Activated CD8-positive, alpha-beta T cell treated with anti-CD3 and anti-CD28 coated beads for 36 hours (primary cell): Measurements from ENCODE around the gene TMTC3. TPM values are rescaled to one million over a fixed set of nuclear protein-coding genes. Genes with fewer than 3 reads are reported as not detected.

ENCODE experiments used
- ATAC-seq: fragments of 200-7000 bp; cut with Tn5 transposase; one replicate; pipeline ENCODE4 v1.10.0; 2021; ENCODE audit warnings: mild to moderate bottlenecking, moderate library complexity
- CTCF ChIA-PET: fragments of 350-600 bp; sonication (Branson Sonifier 250); formaldehyde crosslinking; loops from one replicate; lab custom pipeline; 2021; ENCODE audit warnings: antibody characterized with exemption; lab: Charles Lee
- POLR2A ChIA-PET: fragments of 350-600 bp; sonication (Branson Sonifier 250); formaldehyde crosslinking; loops from one replicate; lab custom pipeline; 2021; ENCODE audit warnings: antibody characterized with exemption; lab: Charles Lee
- DNase-seq: peaks from one replicate; pipeline ENCODE4 v3.0.0-alpha.2; 2020
- H3K27ac Mint-ChIP-seq: one replicate; pipeline ENCODE4 v1.8.0; 2021; ENCODE audit warnings: mild to moderate bottlenecking, mixed read lengths
- H3K27me3 Mint-ChIP-seq: one replicate; pipeline ENCODE4 v1.8.0; 2021; ENCODE audit warnings: mixed read lengths
- H3K36me3 Mint-ChIP-seq: one replicate; pipeline ENCODE4 v1.8.0; 2021; ENCODE audit warnings: low read depth, mixed read lengths
- H3K4me1 Mint-ChIP-seq: one replicate; pipeline ENCODE4 v1.8.0; 2021; ENCODE audit warnings: low read depth, mixed read lengths
- H3K4me3 Mint-ChIP-seq: one replicate; pipeline ENCODE4 v1.8.0; 2021; ENCODE audit warnings: mild to moderate bottlenecking, moderate library complexity, mixed read lengths
- H3K9me3 Mint-ChIP-seq: one replicate; pipeline ENCODE4 v1.8.0; 2021; ENCODE audit warnings: mixed read lengths
- CTCF ChIP-seq: fragments of 200-600 bp; IDR thresholded peaks from one replicate; pipeline ENCODE4 v1.8.0; 2022; ENCODE audit warnings: antibody characterized with exemption, mild to moderate bottlenecking
- intact Hi-C: fragments of 100-400 bp; cut with micrococcal nuclease; formaldehyde crosslinking; loops from one replicate; pipeline ENCODE4 v1.10.0; 2022
- total RNA-seq, 2 experiments: library from RNA; stranded (reverse); gene quantifications; one replicate each; pipeline ENCODE4 v1.2.3, GENCODE V29; 2021

The TMTC3 gene
- total RNA-seq, 2 experiments from 2014 or later: 4.7 to 5.0 TPM

DNA sequence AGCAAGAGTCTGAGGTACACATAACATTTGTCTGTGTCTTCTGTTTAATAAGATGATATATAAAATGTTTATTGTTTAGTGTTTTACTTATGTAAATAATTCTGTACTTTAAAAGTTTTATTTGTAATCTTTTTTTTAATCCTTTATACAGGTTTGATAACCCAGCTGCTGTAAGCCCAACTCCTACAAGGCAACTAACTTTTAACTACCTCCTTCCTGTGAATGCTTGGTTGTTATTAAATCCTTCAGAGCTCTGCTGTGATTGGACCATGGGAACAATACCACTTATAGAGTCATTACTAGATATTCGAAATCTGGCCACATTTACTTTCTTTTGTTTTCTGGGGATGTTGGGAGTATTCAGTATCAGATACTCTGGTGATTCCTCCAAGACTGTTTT is 24.1 kb downstream of the TMTC3 start:
- no peak for TF ChIP-seq CTCF
- intact Hi-C loops: no loop called here
- ATAC-seq (no peak), DNase-seq (no peak)
- Mint-ChIP-seq H3K36me3 (peaks cover 42% of the 10 kb centered on the region), H3K27me3 (no peaks in the 10 kb centered on the region), H3K4me1 (no peaks in the 10 kb centered on the region), H3K9me3 (no peaks in the 10 kb centered on the region), H3K4me3 (no peak overlapping the region), H3K27ac (no peak overlapping the region)
- ChIA-PET CTCF (no interaction called here), POLR2A (no interaction called here)

- DNase-seq (no peak), ATAC-seq (no peak)
- Mint-ChIP-seq H3K36me3 (peaks cover 42% of the 10 kb centered on the region), H3K4me3 (no peak overlapping the region), H3K27me3 (no peaks in the 10 kb centered on the region), H3K27ac (no peak overlapping the region), H3K4me1 (no peaks in the 10 kb centered on the region), H3K9me3 (no peaks in the 10 kb centered on the region)
- intact Hi-C loops: no loop called here
- POLR2A ChIA-PET: no interaction called here
- CTCF ChIA-PET: no interaction called here
- TF ChIP-seq CTCF: no peak
Measured at GRCh38 chr12:88167384-88167783, 25.3 kb downstream of the TMTC3 start.

- intact Hi-C loops: no loop called here
Measured at GRCh38 chr12:88172844-88173407, 30.8 kb downstream of the TMTC3 start.

GRCh38 chr12:88175544-88175943 is 33.4 kb downstream of the TMTC3 start:
- POLR2A ChIA-PET: no interaction called here
- intact Hi-C loops: no loop called here
- no peak overlapping the region for H3K4me3 Mint-ChIP-seq
- no peak for TF ChIP-seq CTCF
- H3K9me3 Mint-ChIP-seq: no peaks in the 10 kb centered on the region
- H3K36me3 Mint-ChIP-seq: peaks cover 48% of the 10 kb centered on the region
- DNase-seq (no peak), ATAC-seq (no peak)
- no peak overlapping the region for H3K27ac Mint-ChIP-seq
- CTCF ChIA-PET: no interaction called here
- no peaks in the 10 kb centered on the region for H3K27me3 Mint-ChIP-seq
- H3K4me1 Mint-ChIP-seq: peaks cover 3% of the 10 kb centered on the region

More at GRCh38 chr12:88172844-88173407, 30.8 kb downstream of the TMTC3 start:
- no peak for DNase-seq
- no peak overlapping the region for H3K4me3 Mint-ChIP-seq
- ATAC-seq: no peak
- no peak for TF ChIP-seq CTCF
- peaks cover 3% of the 10 kb centered on the region for H3K4me1 Mint-ChIP-seq
- POLR2A ChIA-PET: no interaction called here
- H3K36me3 Mint-ChIP-seq: peaks cover 50% of the 10 kb centered on the region
- no peaks in the 10 kb centered on the region for H3K27me3 Mint-ChIP-seq
- CTCF ChIA-PET: no interaction called here
- no peak overlapping the region for H3K27ac Mint-ChIP-seq
- H3K9me3 Mint-ChIP-seq: no peaks in the 10 kb centered on the region

GRCh38 chr12:88179436-88180014 is 37.4 kb downstream of the TMTC3 start:
- H3K27ac Mint-ChIP-seq: no peak overlapping the region
- intact Hi-C loops: no loop called here
- no peak for TF ChIP-seq CTCF
- ATAC-seq (no peak), DNase-seq (no peak)
- no peaks in the 10 kb centered on the region for H3K27me3 Mint-ChIP-seq
- peaks cover 66% of the 10 kb centered on the region for H3K36me3 Mint-ChIP-seq
- ChIA-PET CTCF (no interaction called here), POLR2A (no interaction called here)
- peaks cover 3% of the 10 kb centered on the region for H3K4me1 Mint-ChIP-seq
- no peaks in the 10 kb centered on the region for H3K9me3 Mint-ChIP-seq
- no peak overlapping the region for H3K4me3 Mint-ChIP-seq
